IMR-90 (cell line): ENCODE measurements around the gene AGK. TPM values are rescaled to one million over a fixed set of nuclear protein-coding genes. Genes with fewer than 3 reads are reported as not detected.

ENCODE experiments used
- ATAC-seq: fragments of 200-7000 bp; cut with Tn5 transposase; 2 replicates; pipeline ENCODE4 v1.9.1; 2020; ENCODE audit warnings: low read depth, mild to moderate bottlenecking, moderate library complexity
- BruUV-seq: library from RNA; stranded (reverse); fragments of 400-500 nt; replicated peaks from 2 replicates; lab custom pipeline; 2021; lab: Mats Ljungman, UMichigan
- CTCF ChIA-PET: fragments of 300-600 bp; formaldehyde crosslinking; extraction: SDS; loops from one replicate; lab custom pipeline; 2021; ENCODE audit warnings: antibody characterized with exemption; lab: Yijun Ruan, JAX
- POLR2A ChIA-PET: fragments of 300-600 bp; sonication (Branson Sonifier 250); formaldehyde crosslinking; loops from one replicate; lab custom pipeline; 2022; ENCODE audit warnings: antibody characterized with exemption; ENCODE audit not compliant: unreplicated experiment; lab: Charles Lee
- DNase-seq: peaks from one replicate; pipeline ENCODE4 v3.0.0; 2013
- H2AFZ ChIP-seq: replicated peaks from 2 replicates; pipeline ENCODE3; 2013; ENCODE audit warnings: low read length, mild to moderate bottlenecking; ENCODE audit not compliant: poor library complexity
- H2AK5ac ChIP-seq: 2 replicates; pipeline ENCODE4 v1.6.1; 2013; ENCODE audit warnings: low read depth, low read length, inconsistent platforms
- H2AK9ac ChIP-seq: replicated peaks from 2 replicates; pipeline ENCODE3; 2013; ENCODE audit warnings: mild to moderate bottlenecking, low read depth, low read length, moderate library complexity; ENCODE audit not compliant: poor library complexity
- H2BK120ac ChIP-seq: 2 replicates; pipeline ENCODE4 v1.6.1; 2013; ENCODE audit warnings: low read depth, low read length, inconsistent platforms
- H2BK15ac ChIP-seq: 3 replicates; pipeline ENCODE4 v1.6.1; 2013; ENCODE audit warnings: low read depth, low read length, inconsistent platforms
- H2BK20ac ChIP-seq: 2 replicates; pipeline ENCODE4 v1.6.1; 2013; ENCODE audit warnings: low read depth, mild to moderate bottlenecking, inconsistent platforms, low read length, moderate library complexity
- H2BK5ac ChIP-seq: 2 replicates; pipeline ENCODE4 v1.6.1; 2013; ENCODE audit warnings: mild to moderate bottlenecking, low read depth, low read length, inconsistent platforms; ENCODE audit not compliant: poor library complexity, severe bottlenecking
- H3K14ac ChIP-seq: replicated peaks from 2 replicates; pipeline ENCODE4 v1.6.1; 2013; ENCODE audit warnings: low read depth, low read length, inconsistent platforms
- H3K18ac ChIP-seq: 2 replicates; pipeline ENCODE4 v1.6.1; 2013; ENCODE audit warnings: low read depth, low read length, control low read depth
- H3K23ac ChIP-seq: 2 replicates; pipeline ENCODE4 v1.6.1; 2013; ENCODE audit warnings: low read depth, low read length, inconsistent platforms
- H3K27ac ChIP-seq: 2 replicates; pipeline ENCODE4 v1.5.1; 2013; ENCODE audit warnings: mild to moderate bottlenecking, control low read depth, low read length; ENCODE audit not compliant: insufficient read depth
- H3K27me3 ChIP-seq: 2 replicates; pipeline ENCODE4 v1.6.1; 2013; ENCODE audit warnings: low read length; ENCODE audit not compliant: control insufficient read depth, insufficient read depth
- H3K36me3 ChIP-seq: 2 replicates; pipeline ENCODE4 v1.6.1; 2013; ENCODE audit warnings: low read length, mixed read lengths; ENCODE audit not compliant: control insufficient read depth, insufficient read depth
- H3K4ac ChIP-seq: 2 replicates; pipeline ENCODE4 v1.6.1; 2013; ENCODE audit warnings: low read depth, low read length, inconsistent platforms
- H3K4me1 ChIP-seq: 2 replicates; pipeline ENCODE4 v1.6.1; 2013; ENCODE audit warnings: low read length, mixed read lengths; ENCODE audit not compliant: control insufficient read depth, insufficient read depth
- H3K4me2 ChIP-seq: 2 replicates; pipeline ENCODE4 v1.6.1; 2013; ENCODE audit warnings: low read depth, mild to moderate bottlenecking, control low read depth, low read length, moderate library complexity
- H3K4me3 ChIP-seq: 2 replicates; pipeline ENCODE4 v1.5.1; 2013; ENCODE audit warnings: low read depth, mild to moderate bottlenecking, control low read depth, low read length, moderate library complexity; ENCODE audit not compliant: insufficient read depth
- H3K56ac ChIP-seq: 2 replicates; pipeline ENCODE4 v1.6.1; 2013; ENCODE audit warnings: low read length, inconsistent platforms; ENCODE audit not compliant: insufficient read depth; ENCODE audit errors: extremely low read depth
- H3K79me1 ChIP-seq, 2 experiments: 2 replicates each; pipeline ENCODE4 v1.6.1; 2013; ENCODE audit warnings: low read length in 2 of 2, inconsistent platforms in 1 of 2, low read depth in 1 of 2
- H3K9ac ChIP-seq: 2 replicates; pipeline ENCODE4 v1.6.1; 2013; ENCODE audit warnings: low read depth, low read length, control low read depth
- H3K9me1 ChIP-seq: 2 replicates; pipeline ENCODE4 v1.6.1; 2013; ENCODE audit warnings: low read length, inconsistent platforms; ENCODE audit not compliant: insufficient read depth
- H3K9me3 ChIP-seq: 2 replicates; pipeline ENCODE4 v1.6.1; 2013; ENCODE audit warnings: low read length; ENCODE audit not compliant: control insufficient read depth, insufficient read depth
- H4K20me1 ChIP-seq: 2 replicates; pipeline ENCODE4 v1.6.1; 2013; ENCODE audit warnings: low read length, inconsistent platforms; ENCODE audit not compliant: insufficient read depth
- H4K5ac ChIP-seq: 2 replicates; pipeline ENCODE4 v1.6.1; 2013; ENCODE audit warnings: mild to moderate bottlenecking, low read depth, low read length, control low read depth
- H4K8ac ChIP-seq, 2 experiments: 2 replicates each; pipeline ENCODE4 v1.6.1; 2013; ENCODE audit warnings: low read depth in 2 of 2, low read length in 2 of 2, control low read depth in 1 of 2, inconsistent platforms in 1 of 2
- H4K91ac ChIP-seq: 2 replicates; pipeline ENCODE4 v1.6.1; 2013; ENCODE audit warnings: low read depth, low read length, inconsistent platforms; ENCODE audit not compliant: insufficient read depth
- BHLHE40 ChIP-seq: fragments of 150-350 bp; IDR thresholded peaks from 2 replicates; pipeline ENCODE4 v1.6.1; 2016; ENCODE audit warnings: mild to moderate bottlenecking, low read depth, low read length
- ELK1 ChIP-seq: fragments of 150-350 bp; IDR thresholded peaks from 2 replicates; pipeline ENCODE4 v1.6.1; 2016; ENCODE audit warnings: low read depth, mild to moderate bottlenecking, low read length, moderate library complexity, borderline replicate concordance
- FOS ChIP-seq: fragments of 150-350 bp; IDR thresholded peaks from 2 replicates; pipeline ENCODE4 v1.6.1; 2016; ENCODE audit warnings: low read depth, low read length
- MAFK ChIP-seq: IDR thresholded peaks from 2 replicates; pipeline ENCODE4 v1.6.1; 2012; ENCODE audit warnings: low read depth, low read length, improper control_type of control experiment
- MXI1 ChIP-seq: IDR thresholded peaks from 2 replicates; pipeline ENCODE4 v1.6.1; 2012; ENCODE audit warnings: low read depth, mild to moderate bottlenecking, low read length, moderate library complexity, borderline replicate concordance
- NFE2L2 ChIP-seq: fragments of 150-350 bp; IDR thresholded peaks from 2 replicates; pipeline ENCODE4 v1.6.1; 2016; ENCODE audit warnings: low read depth, mild to moderate bottlenecking, low read length
- POLR2A ChIP-seq: IDR thresholded peaks from 2 replicates; pipeline ENCODE4 v1.6.1; 2012; ENCODE audit warnings: mild to moderate bottlenecking, low read depth, low read length
- RAD21 ChIP-seq: IDR thresholded peaks from 2 replicates; pipeline ENCODE4 v1.6.1; 2012; ENCODE audit warnings: low read length, improper control_type of control experiment
- RFX5 ChIP-seq: IDR thresholded peaks from 2 replicates; pipeline ENCODE4 v1.8.0; 2012; ENCODE audit warnings: low read depth, mild to moderate bottlenecking, low read length, moderate library complexity
- USF2 ChIP-seq: fragments of 150-350 bp; IDR thresholded peaks from 2 replicates; pipeline ENCODE4 v1.6.1; 2017; ENCODE audit warnings: mild to moderate bottlenecking, antibody characterized with exemption, low read length, low read depth
- WGBS, 2 experiments: methylation state at CpG; one replicate each; pipeline versions ENCODE4 v1.1.5 to v1.1.7; 2013; ENCODE audit warnings: missing lambda C conversion rate in 2 of 2; ENCODE audit not compliant: insufficient read length in 1 of 2; ENCODE audit errors: extremely low coverage in 2 of 2; 5-methylcytosine and 5-hydroxymethylcytosine counted together
- dilution Hi-C: fragments of 300-500 bp; cut with HindIII; formaldehyde crosslinking; loops from one replicate; pipeline ENCODE4 v1.14.3; 2018; ENCODE audit warnings: low sequenced_read_pairs; ENCODE audit not compliant: unreplicated experiment
- in situ Hi-C: fragments of 300-500 bp; cut with MboI; formaldehyde crosslinking; loops from 3 replicates; pipeline ENCODE4 v1.14.3; 2019; ENCODE audit warnings: low sequenced_read_pairs, inconsistent platforms, mixed read lengths
- intact Hi-C: fragments of 100-400 bp; cut with micrococcal nuclease; formaldehyde crosslinking; loops from 2 replicates; pipeline ENCODE4 v1.10.0; 2022
- polyA plus RNA-seq, 3 experiments: library from polyadenylated mRNA; depleted of rRNA; stranded (reverse); fragments of >200 nt; gene quantifications; 2 replicates each; pipeline ENCODE4 v1.2.3, GENCODE V29; 2012; ENCODE audit warnings: low replicate concordance in 1 of 3
- total RNA-seq: library from RNA; depleted of rRNA; stranded (reverse); fragments of >200 nt; gene quantifications from 2 replicates; pipeline ENCODE4 v1.2.3, GENCODE V29; 2012

The AGK gene
- total and polyA plus RNA-seq, 2 of the 4 experiments (the other 2 are of a cell fraction), result 35.5 to 37.3 TPM

- ATAC-seq (no peak), DNase-seq (no peak)
- no peak overlapping the region for H2BK5ac ChIP-seq
- H2AFZ ChIP-seq, result no peak overlapping the region
- peaks cover 3% of the 10 kb centered on the region; the same call in 1 of the 2 replicates for H3K9me1 ChIP-seq
- WGBS, 2 experiments, result 100% methylated on average over 2 of the region's 4 CpGs; no CpG with 5 or more reads in 1 of the 2 experiments
- H3K56ac ChIP-seq, result no peak overlapping the region
- no peak overlapping the region for H2BK15ac ChIP-seq
- no peaks in the 10 kb centered on the region for H3K9me3 ChIP-seq
- H3K9ac ChIP-seq, result no peak overlapping the region
- no peak overlapping the region for H3K4ac ChIP-seq
- TF ChIP-seq MXI1, result no peak
- no peak for TF ChIP-seq RFX5
- no peak for TF ChIP-seq USF2
- no peak for TF ChIP-seq RAD21
- no peak for TF ChIP-seq BHLHE40
- TF ChIP-seq FOS, result no peak
- no peak for TF ChIP-seq POLR2A
- TF ChIP-seq NFE2L2, result no peak
- TF ChIP-seq ELK1, result no peak
- TF ChIP-seq MAFK, result no peak
- no peak overlapping the region for H4K5ac ChIP-seq
- no peak overlapping the region for H3K18ac ChIP-seq
- H2BK20ac ChIP-seq, result no peak overlapping the region
- no peak overlapping the region for H3K27ac ChIP-seq
- H3K79me1 ChIP-seq, result no peaks in the 10 kb centered on the region
- H3K36me3 ChIP-seq, result peaks cover 5% of the 10 kb centered on the region
- H4K91ac ChIP-seq, result no peak overlapping the region
- H2BK120ac ChIP-seq, result no peak overlapping the region
- H3K4me2 ChIP-seq, result no peak overlapping the region
- ChIA-PET CTCF (interaction anchor here (1.7 kb wide), 1 partner anchor 25 kb away, joined by 4 read pairs; no protein-coding TSS in a partner anchor), POLR2A (no interaction called here)
- intact Hi-C loops, result no loop called here
- H3K14ac ChIP-seq, result no peak overlapping the region
- no peaks in the 10 kb centered on the region for H3K27me3 ChIP-seq
- no peaks in the 10 kb centered on the region for H3K4me1 ChIP-seq
- no peak overlapping the region for H3K4me3 ChIP-seq
- H3K23ac ChIP-seq, result no peak overlapping the region
- H4K20me1 ChIP-seq, result no peaks in the 10 kb centered on the region
- dilution Hi-C loops, result no loop called here
- H2AK5ac ChIP-seq, result no peak overlapping the region
- no peak overlapping the region for H2AK9ac ChIP-seq
- BruUV-seq, result no TSS peak
- H4K8ac ChIP-seq, result no peak overlapping the region
- in situ Hi-C loops, result no loop called here
These were observed 79.4 kb downstream of the AGK start for GRCh38 chr7:141630621-141631020.
